ENCODE data around the gene FURIN.

FURIN gene

DNA sequence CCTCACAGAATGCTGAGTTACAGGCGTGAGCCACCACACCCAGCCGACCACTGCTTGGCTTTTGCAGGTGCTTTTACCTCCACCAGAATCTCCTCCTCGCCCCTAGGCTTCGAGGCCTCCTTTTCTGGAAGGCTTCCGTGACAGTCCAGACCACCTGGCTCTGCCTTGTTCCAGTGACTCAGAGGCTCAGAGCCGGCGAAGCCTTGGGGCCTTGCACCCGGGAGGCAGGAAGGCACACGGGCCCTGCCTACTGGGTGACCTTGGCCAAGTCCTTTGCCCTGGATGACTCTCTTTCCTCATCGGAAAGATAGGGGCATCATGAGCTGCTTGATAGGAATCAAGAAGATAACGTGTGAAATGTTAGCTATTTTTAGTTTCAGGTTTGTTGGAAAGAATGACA lies 31.3 kb upstream of the FURIN start:
- in situ Hi-C loops (cut with MboI; ENCODE audit: low sequenced_read_pairs, unreplicated experiment) = no loop called here
- TF ChIP-seq, protein P1, sequence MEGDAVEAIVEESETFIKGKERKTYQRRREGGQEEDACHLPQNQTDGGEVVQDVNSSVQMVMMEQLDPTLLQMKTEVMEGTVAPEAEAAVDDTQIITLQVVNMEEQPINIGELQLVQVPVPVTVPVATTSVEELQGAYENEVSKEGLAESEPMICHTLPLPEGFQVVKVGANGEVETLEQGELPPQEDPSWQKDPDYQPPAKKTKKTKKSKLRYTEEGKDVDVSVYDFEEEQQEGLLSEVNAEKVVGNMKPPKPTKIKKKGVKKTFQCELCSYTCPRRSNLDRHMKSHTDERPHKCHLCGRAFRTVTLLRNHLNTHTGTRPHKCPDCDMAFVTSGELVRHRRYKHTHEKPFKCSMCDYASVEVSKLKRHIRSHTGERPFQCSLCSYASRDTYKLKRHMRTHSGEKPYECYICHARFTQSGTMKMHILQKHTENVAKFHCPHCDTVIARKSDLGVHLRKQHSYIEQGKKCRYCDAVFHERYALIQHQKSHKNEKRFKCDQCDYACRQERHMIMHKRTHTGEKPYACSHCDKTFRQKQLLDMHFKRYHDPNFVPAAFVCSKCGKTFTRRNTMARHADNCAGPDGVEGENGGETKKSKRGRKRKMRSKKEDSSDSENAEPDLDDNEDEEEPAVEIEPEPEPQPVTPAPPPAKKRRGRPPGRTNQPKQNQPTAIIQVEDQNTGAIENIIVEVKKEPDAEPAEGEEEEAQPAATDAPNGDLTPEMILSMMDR (IDR thresholded peaks at IDR 0.05; ENCODE audit: borderline replicate concordance, control extremely low read depth, extremely low read depth, insufficient read depth, missing control alignments) = no peak

DNA sequence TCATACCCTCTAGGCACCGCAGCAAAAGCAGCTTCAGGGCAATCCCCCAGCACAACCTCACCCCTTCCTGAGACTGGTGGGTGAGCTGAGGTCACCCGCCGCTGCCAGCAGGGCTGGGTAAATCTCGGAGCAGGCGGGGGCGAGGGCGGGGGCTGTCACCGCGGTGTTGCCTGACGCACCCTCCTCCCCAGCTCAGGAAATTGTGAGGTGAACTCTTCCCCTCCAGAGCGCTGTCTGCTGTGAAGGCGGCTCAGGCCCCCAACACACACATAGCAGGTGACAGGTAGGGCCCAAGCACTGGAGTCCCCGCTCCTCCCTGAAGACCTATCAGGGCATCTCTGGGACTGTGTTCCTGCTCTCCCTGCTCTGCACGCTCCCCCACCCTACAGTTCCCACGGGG lies 30.2 kb upstream of the FURIN start:
- in situ Hi-C loops (cut with MboI; ENCODE audit: low sequenced_read_pairs, unreplicated experiment) = no loop called here
- DNase-seq (ENCODE audit: low spot score) = no peak
- TF ChIP-seq, protein P1 (IDR thresholded peaks at IDR 0.05; ENCODE audit: borderline replicate concordance, control extremely low read depth, extremely low read depth, insufficient read depth, missing control alignments) = no peak

More for the DNA sequence above, 31.3 kb upstream of the FURIN start:
- DNase-seq (ENCODE audit: low spot score) = no peak

GRCh38 chr15:90838544-90838943 lies 29.8 kb upstream of the FURIN start:
- no peak for DNase-seq (ENCODE audit: low spot score)
- TF ChIP-seq, protein P1 (IDR thresholded peaks at IDR 0.05; ENCODE audit: borderline replicate concordance, control extremely low read depth, extremely low read depth, insufficient read depth, missing control alignments) = no peak
- in situ Hi-C loops (cut with MboI; ENCODE audit: low sequenced_read_pairs, unreplicated experiment) = no loop called here

GRCh38 chr15:90839187-90840071 lies 29.0 kb upstream of the FURIN start:
- in situ Hi-C loops (cut with MboI; ENCODE audit: low sequenced_read_pairs, unreplicated experiment) = no loop called here
- peak; percentile 74 for DNase-seq (ENCODE audit: low spot score)
- TF ChIP-seq, protein P1 (IDR thresholded peaks at IDR 0.05; ENCODE audit: borderline replicate concordance, control extremely low read depth, extremely low read depth, insufficient read depth, missing control alignments) = no peak

DNA sequence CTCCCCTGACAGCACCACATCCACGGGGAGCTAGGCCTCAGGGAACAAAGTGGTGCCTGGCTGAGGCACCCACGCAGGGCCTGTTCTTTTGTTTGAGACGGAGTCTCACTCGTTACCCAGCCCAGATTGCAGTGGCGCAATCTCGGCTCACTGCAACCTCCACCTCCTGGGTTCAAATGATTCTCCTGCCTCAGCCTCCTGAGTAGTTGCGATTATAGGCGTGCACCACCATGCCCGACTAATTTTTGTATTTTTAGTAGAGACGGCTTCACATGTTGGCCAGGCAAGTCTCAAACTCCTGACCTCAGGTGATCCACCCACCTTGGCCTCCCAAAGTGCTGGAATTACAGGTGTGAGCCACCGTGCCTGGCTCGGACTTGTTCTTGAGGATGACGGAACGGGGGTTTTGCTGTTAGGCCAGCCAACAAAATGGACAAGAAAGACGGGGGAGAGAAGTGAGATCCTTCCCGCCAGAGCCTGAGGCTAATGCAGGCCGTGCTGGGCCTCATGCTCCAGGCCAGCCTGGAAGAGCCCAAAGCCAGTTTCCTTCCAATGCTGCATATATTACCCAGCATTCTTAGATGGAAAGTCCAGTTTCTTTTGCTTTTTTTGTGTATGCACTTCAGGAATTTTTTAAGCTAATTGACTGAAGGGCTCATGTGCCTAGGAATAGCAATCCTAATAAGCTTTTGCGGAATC lies 28.1 kb upstream of the FURIN start:
- no peak for DNase-seq (ENCODE audit: low spot score)
- in situ Hi-C loops (cut with MboI; ENCODE audit: low sequenced_read_pairs, unreplicated experiment) = no loop called here
- TF ChIP-seq, protein P1 (IDR thresholded peaks at IDR 0.05; ENCODE audit: borderline replicate concordance, control extremely low read depth, extremely low read depth, insufficient read depth, missing control alignments) = no peak

GRCh38 chr15:90840954-90841353 lies 27.4 kb upstream of the FURIN start:
- in situ Hi-C loops (cut with MboI; ENCODE audit: low sequenced_read_pairs, unreplicated experiment) = no loop called here
- DNase-seq (ENCODE audit: low spot score) = no peak
- TF ChIP-seq, protein P1 (IDR thresholded peaks at IDR 0.05; ENCODE audit: borderline replicate concordance, control extremely low read depth, extremely low read depth, insufficient read depth, missing control alignments) = no peak

Measured in GM13976 (cell line).